AG10803 (cell line): ENCODE results near the gene ZNF280D.

ENCODE experiments used
- DNase-seq: peaks from one replicate; pipeline ENCODE4 v3.0.0; 2010; ENCODE audit warnings: low read depth
- H3K4me3 ChIP-seq: 2 replicates; pipeline ENCODE4 v1.5.1; 2011; ENCODE audit warnings: mild to moderate bottlenecking, low read length, control low read depth
- TF ChIP-seq, protein P1 (sequence below): conservative IDR thresholded peaks from 2 replicates; pipeline ENCODE4 v1.5.1; 2011; ENCODE audit warnings: mild to moderate bottlenecking, low read length, control low read depth, inconsistent platforms

Gene ZNF280D

DNA sequence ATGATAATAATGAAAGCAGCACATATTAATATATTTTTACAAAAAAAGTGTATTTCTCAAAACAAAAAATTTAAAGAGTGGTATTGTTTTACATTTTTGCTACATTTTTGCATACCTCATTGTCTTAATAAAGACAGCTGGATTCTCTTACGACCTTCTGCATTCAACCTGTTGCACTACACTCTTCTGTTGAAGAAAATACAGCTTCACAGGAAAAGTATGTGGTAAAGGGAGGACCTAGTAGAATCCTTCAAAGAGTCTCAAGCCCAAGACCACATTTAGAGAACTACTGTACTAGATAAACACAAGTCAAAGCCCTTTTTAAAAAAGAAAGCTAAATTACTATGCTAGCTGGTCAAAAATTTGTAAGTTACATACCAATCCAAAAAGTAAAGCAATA, 7.9 kb downstream of the ZNF280D start:
- no peak for DNase-seq
- TF ChIP-seq, protein P1, sequence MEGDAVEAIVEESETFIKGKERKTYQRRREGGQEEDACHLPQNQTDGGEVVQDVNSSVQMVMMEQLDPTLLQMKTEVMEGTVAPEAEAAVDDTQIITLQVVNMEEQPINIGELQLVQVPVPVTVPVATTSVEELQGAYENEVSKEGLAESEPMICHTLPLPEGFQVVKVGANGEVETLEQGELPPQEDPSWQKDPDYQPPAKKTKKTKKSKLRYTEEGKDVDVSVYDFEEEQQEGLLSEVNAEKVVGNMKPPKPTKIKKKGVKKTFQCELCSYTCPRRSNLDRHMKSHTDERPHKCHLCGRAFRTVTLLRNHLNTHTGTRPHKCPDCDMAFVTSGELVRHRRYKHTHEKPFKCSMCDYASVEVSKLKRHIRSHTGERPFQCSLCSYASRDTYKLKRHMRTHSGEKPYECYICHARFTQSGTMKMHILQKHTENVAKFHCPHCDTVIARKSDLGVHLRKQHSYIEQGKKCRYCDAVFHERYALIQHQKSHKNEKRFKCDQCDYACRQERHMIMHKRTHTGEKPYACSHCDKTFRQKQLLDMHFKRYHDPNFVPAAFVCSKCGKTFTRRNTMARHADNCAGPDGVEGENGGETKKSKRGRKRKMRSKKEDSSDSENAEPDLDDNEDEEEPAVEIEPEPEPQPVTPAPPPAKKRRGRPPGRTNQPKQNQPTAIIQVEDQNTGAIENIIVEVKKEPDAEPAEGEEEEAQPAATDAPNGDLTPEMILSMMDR, result no peak
- no peak overlapping the region for H3K4me3 ChIP-seq

DNA sequence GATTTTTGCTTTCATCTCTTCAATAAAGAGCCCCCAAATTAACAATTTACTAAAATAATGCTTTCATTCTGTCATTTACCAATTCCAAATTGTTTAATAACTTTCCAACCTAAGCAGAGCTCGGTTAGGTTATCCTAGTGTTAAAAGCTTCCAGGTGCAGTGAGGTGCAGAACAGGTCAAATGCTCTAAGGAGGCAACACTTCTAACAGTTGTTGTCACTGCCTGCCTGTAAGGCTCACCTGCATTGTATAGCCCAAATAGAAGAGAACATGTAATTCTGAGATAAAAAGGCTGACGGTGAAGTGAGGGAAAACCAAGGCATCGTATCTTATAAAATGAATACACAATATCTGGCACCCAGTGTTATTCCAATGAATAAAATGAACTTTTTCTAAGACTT, 9.1 kb downstream of the ZNF280D start:
- H3K4me3 ChIP-seq, result no peak overlapping the region
- no peak for DNase-seq
- TF ChIP-seq, protein P1, result no peak

DNA sequence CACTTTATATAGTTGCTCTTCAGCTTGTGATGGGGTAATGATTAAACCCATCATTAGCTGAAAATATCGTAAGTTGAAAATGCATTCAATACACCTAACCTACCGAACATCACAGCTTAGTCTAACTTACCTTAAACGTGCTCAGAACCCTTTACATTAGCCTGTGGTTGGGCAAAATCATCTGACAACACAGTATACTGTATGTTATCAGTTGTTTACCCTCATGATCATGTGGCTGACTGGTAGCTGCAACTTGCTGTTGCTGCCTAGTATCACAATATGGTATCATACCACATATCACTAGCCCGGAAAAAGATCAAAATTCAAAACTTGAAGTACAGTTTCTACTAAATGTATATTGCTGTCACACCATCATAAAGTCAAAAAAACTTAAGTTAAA, 9.5 kb downstream of the ZNF280D start:
- no peak for DNase-seq
- H3K4me3 ChIP-seq, result no peak overlapping the region
- TF ChIP-seq, protein P1, result no peak

DNA sequence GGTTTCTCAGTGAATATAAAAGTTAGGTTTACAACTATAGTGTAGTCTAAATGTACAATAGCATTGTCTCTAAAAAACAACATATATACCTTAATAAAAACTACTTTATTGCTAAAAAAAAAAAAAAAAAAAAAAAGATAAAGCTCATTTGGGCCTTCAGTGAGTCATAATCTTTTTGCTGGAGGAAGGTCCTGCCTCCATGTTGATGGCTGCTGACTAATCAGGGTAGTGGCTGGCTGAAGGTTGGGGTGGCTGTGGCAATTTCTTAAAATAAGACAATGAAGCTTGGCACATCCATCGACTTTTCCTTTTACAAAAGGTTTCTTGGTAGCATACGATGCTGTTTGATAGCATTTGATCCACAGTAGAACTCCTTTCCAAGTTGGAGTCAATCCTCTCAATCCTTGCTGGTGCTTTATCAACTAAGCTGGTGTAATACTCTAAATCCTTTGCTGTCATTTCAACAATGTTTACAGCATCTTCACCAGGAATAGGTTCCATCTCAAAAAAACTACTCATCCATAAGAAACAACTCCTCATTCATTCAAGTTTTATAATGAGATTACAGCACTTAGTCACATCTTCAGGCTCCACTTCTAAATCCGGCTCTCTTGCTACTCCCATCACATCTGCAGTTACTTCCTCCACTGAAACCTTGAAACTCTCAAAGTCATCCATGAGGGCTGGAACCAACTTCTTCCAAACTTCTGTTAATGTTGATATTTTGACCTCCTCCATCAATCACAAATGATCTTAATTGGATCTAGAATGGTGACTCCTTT, 13.3 kb downstream of the ZNF280D start:
- no peak for DNase-seq
- H3K4me3 ChIP-seq, result no peak overlapping the region
- TF ChIP-seq, protein P1, result no peak

DNA sequence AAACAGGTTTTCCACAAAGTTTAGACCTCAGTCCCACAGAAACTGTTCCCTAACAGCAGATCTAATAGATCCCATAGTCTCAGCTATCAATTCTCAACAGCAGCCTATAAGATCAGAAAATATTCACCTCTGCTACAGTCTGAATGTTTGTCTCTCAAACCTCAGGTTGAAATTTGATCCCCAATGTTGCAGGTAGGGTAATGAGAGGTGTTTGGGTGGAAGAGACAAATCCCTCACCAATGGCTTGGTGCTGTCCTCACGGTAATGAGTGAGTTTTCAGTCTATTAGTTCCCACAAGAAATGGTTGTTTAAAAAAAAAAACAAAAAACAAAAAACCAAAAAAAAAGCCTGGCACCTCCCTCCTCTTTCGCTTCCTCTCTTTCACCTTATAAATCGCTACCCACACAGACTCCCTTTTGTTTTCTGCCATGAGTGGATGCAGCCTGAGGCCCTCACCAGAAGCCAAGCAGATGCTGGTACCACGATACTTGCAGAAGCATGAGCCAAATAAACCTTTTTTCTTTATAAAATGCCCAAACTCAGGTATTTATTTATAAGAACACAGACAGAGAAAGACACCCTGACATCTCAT, 14.2 kb downstream of the ZNF280D start:
- DNase-seq, result no peak
- H3K4me3 ChIP-seq, result no peak overlapping the region
- TF ChIP-seq, protein P1, result no peak

DNA sequence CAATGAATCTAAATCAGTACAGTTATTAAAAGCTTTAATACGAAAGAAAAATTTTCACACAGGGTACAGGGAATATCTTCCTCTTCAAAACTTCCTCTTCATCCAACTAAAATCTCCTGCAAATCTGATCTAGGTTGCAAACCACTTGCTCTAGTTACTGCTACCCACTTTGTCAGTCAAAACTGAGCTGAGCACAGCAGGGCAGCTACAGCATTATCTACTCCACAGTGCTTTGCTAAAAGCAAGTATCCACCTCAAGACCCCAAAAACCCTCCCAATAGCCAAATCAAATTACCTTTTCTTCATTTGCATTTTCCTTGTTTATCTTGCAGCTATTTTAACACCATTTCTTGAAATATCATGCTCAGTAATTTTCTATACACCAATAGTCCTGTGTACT, 14.7 kb downstream of the ZNF280D start:
- TF ChIP-seq, protein P1, result no peak
- DNase-seq, result no peak

DNA sequence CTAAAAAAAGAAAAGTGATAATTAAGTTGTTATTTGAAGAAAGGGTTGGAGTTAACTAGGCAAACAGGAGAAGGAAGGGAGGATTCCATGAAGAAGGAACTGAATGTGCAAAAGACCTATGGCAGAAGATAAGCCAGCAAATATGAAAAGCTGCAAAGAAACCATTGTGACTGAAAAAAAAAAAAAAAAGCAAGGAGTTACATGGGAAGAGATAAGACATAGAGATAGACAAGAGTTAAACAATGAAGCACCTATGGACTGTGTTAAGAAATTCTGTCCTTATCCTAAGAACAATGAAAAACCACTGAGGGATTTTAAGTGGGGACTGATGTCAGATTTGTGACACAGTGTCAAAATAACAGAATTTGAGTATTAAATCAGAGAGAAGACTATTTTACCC, 17.0 kb downstream of the ZNF280D start:
- no peak for DNase-seq
- H3K4me3 ChIP-seq, result no peak overlapping the region
- TF ChIP-seq, protein P1, result no peak

More for the DNA sequence above, 14.7 kb downstream of the ZNF280D start:
- H3K4me3 ChIP-seq, result no peak overlapping the region
